Mesenteric fat pad (tissue), 1 donor: ENCODE data around the gene ADAMTS12. TPM values are rescaled to one million over a fixed set of nuclear protein-coding genes. Genes with fewer than 3 reads are reported as not detected.

Experiments used
- DNase-seq: peaks from one replicate; pipeline ENCODE4 v3.0.0-alpha.2; 2020; ENCODE audit warnings: low spot score
- total RNA-seq: library from RNA; stranded (reverse); fragmentation: NEBNext Ultra II Directional; extraction: Animal tissue kit (Norgen Biotek cat#: 25700); gene quantifications from one replicate; pipeline ENCODE4 v1.2.1, GENCODE V29; 2021
- donor health status: DM: yes; HTN: yes; CAD: no.

Gene ADAMTS12
- total RNA-seq, 1 donor from 2014 or later, result 41.2 TPM

GRCh38 chr5:33671700-33672291 lies 220.0 kb downstream of the ADAMTS12 start:
- no peak for DNase-seq

- no peak for DNase-seq
Measured at GRCh38 chr5:33662722-33663427, 228.9 kb downstream of the ADAMTS12 start.

- DNase-seq, result no peak
Measured at GRCh38 chr5:33659526-33660169, 232.1 kb downstream of the ADAMTS12 start.

GRCh38 chr5:33657804-33658440 lies 233.9 kb downstream of the ADAMTS12 start:
- no peak for DNase-seq

GRCh38 chr5:33657176-33657575 lies 234.6 kb downstream of the ADAMTS12 start:
- no peak for DNase-seq

- DNase-seq, result no peak
Measured at GRCh38 chr5:33650911-33651310, 240.9 kb downstream of the ADAMTS12 start.

- no peak for DNase-seq
Measured at GRCh38 chr5:33649549-33650482, 242.0 kb downstream of the ADAMTS12 start.

GRCh38 chr5:33641744-33642505 lies 249.9 kb downstream of the ADAMTS12 start:
- no peak for DNase-seq

GRCh38 chr5:33639474-33639873 lies 252.3 kb downstream of the ADAMTS12 start:
- DNase-seq, result no peak

GRCh38 chr5:33637011-33637410 lies 254.8 kb downstream of the ADAMTS12 start:
- no peak for DNase-seq

- no peak for DNase-seq
Measured at GRCh38 chr5:33635582-33635981, 256.2 kb downstream of the ADAMTS12 start.

- no peak for DNase-seq
Measured at GRCh38 chr5:33633699-33634098, 258.1 kb downstream of the ADAMTS12 start.

GRCh38 chr5:33631786-33632185 lies 260.0 kb downstream of the ADAMTS12 start:
- no peak for DNase-seq

GRCh38 chr5:33631139-33631538 lies 260.7 kb downstream of the ADAMTS12 start:
- no peak for DNase-seq

GRCh38 chr5:33629999-33630398 lies 261.8 kb downstream of the ADAMTS12 start:
- DNase-seq, result no peak

- DNase-seq, result no peak
Measured at GRCh38 chr5:33628796-33629195, 263.0 kb downstream of the ADAMTS12 start.

- no peak for DNase-seq
Measured at GRCh38 chr5:33621514-33621913, 270.3 kb downstream of the ADAMTS12 start.

GRCh38 chr5:33614039-33614438 lies 277.8 kb downstream of the ADAMTS12 start:
- no peak for DNase-seq

GRCh38 chr5:33612386-33612785 lies 279.4 kb downstream of the ADAMTS12 start:
- no peak for DNase-seq

- DNase-seq, result no peak
Measured at GRCh38 chr5:33611877-33612276, 279.9 kb downstream of the ADAMTS12 start.
